ENCODE data around the gene CXCR5.

The CXCR5 gene

GRCh38 chr11:118933486-118933885 lies 49.8 kb downstream of the CXCR5 start:
- DNase-seq: no peak
- no CpG with 5 or more reads among the region's 4 CpGs for WGBS (ENCODE audit: extremely low coverage, insufficient coverage, low lambda C conversion rate)

DNA sequence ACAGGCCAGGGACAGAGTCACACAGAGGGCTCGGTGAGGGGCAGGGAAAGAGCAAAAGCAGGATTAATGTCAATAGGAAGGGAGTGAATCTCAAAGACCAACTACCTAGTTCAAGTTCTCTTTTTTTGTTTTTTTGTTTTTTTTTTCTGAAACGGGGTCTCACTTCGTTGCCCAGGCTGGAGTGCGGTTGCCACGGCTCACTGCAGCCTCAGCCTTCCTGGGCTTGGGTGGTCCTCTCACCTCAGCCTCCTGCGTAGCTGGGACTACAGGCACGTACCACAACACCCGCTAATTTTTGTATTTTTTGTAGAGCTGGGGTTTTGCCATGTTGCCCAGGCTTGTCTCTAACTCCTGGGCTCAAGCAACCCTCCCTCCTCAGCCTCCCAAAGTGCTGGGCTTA lies 51.7 kb downstream of the CXCR5 start:
- Histone ChIP-seq H4K8ac (ENCODE audit: low read depth, low read length) (no peak overlapping the region), H4K5ac (ENCODE audit: low read length) (no peak overlapping the region), H3K4me3 (ENCODE audit: low read length) (no peak overlapping the region), H3K9ac (ENCODE audit: low read length) (no peak overlapping the region), H3K4ac (ENCODE audit: low read depth, low read length) (no peak overlapping the region), H3K4me1 (ENCODE audit: control insufficient read depth, low read depth, low read length) (peaks cover 9% of the 10 kb centered on the region), H2AK5ac (ENCODE audit: low read length) (no peak overlapping the region), H3K79me1 (ENCODE audit: low read length) (no peaks in the 10 kb centered on the region), H3K18ac (ENCODE audit: low read length) (no peak overlapping the region), H3K27me3 (ENCODE audit: insufficient read depth, low read length, poor library complexity) (no peaks in the 10 kb centered on the region), H3K27ac (ENCODE audit: low read depth, low read length) (no peak overlapping the region), H3K56ac (ENCODE audit: low read length) (no peak overlapping the region), H2BK15ac (replicated peaks; ENCODE audit: low read depth) (no peak overlapping the region), H3K36me3 (ENCODE audit: control insufficient read depth, insufficient read depth, low read length) (no peaks in the 10 kb centered on the region), H3K4me2 (ENCODE audit: low read length) (no peak overlapping the region), H2BK120ac (ENCODE audit: low read depth, low read length) (no peak overlapping the region), H3K23ac (ENCODE audit: low read length) (no peak overlapping the region), H3K79me2 (ENCODE audit: control insufficient read depth, insufficient read depth, low read length) (no peaks in the 10 kb centered on the region), H2BK5ac (ENCODE audit: low read length) (no peak overlapping the region)
- no peak for DNase-seq
- no CpG with 5 or more reads among the region's 8 CpGs for WGBS (ENCODE audit: extremely low coverage, insufficient coverage, low lambda C conversion rate)

More at GRCh38 chr11:118933486-118933885, 49.8 kb downstream of the CXCR5 start:
- H2BK15ac ChIP-seq (replicated peaks; ENCODE audit: low read depth): no peak overlapping the region
- H3K27me3 ChIP-seq (ENCODE audit: insufficient read depth, low read length, poor library complexity): no peaks in the 10 kb centered on the region
- H3K79me2 ChIP-seq (ENCODE audit: control insufficient read depth, insufficient read depth, low read length): no peaks in the 10 kb centered on the region
- no peak overlapping the region for H3K9ac ChIP-seq (ENCODE audit: low read length)
- no peak overlapping the region for H3K4me3 ChIP-seq (ENCODE audit: low read length)
- H3K18ac ChIP-seq (ENCODE audit: low read length): no peak overlapping the region
- no peak overlapping the region for H3K56ac ChIP-seq (ENCODE audit: low read length)
- no peak overlapping the region for H3K4me2 ChIP-seq (ENCODE audit: low read length)
- no peak overlapping the region for H2BK5ac ChIP-seq (ENCODE audit: low read length)
- H3K79me1 ChIP-seq (ENCODE audit: low read length): no peaks in the 10 kb centered on the region
- H3K27ac ChIP-seq (ENCODE audit: low read depth, low read length): no peak overlapping the region
- no peak overlapping the region for H3K4ac ChIP-seq (ENCODE audit: low read depth, low read length)
- H4K8ac ChIP-seq (ENCODE audit: low read depth, low read length): no peak overlapping the region
- no peak overlapping the region for H2BK120ac ChIP-seq (ENCODE audit: low read depth, low read length)
- no peaks in the 10 kb centered on the region for H3K36me3 ChIP-seq (ENCODE audit: control insufficient read depth, insufficient read depth, low read length)
- no peak overlapping the region for H3K23ac ChIP-seq (ENCODE audit: low read length)
- peaks cover 3% of the 10 kb centered on the region for H3K4me1 ChIP-seq (ENCODE audit: control insufficient read depth, low read depth, low read length)
- no peak overlapping the region for H2AK5ac ChIP-seq (ENCODE audit: low read length)
- H4K5ac ChIP-seq (ENCODE audit: low read length): no peak overlapping the region

DNA sequence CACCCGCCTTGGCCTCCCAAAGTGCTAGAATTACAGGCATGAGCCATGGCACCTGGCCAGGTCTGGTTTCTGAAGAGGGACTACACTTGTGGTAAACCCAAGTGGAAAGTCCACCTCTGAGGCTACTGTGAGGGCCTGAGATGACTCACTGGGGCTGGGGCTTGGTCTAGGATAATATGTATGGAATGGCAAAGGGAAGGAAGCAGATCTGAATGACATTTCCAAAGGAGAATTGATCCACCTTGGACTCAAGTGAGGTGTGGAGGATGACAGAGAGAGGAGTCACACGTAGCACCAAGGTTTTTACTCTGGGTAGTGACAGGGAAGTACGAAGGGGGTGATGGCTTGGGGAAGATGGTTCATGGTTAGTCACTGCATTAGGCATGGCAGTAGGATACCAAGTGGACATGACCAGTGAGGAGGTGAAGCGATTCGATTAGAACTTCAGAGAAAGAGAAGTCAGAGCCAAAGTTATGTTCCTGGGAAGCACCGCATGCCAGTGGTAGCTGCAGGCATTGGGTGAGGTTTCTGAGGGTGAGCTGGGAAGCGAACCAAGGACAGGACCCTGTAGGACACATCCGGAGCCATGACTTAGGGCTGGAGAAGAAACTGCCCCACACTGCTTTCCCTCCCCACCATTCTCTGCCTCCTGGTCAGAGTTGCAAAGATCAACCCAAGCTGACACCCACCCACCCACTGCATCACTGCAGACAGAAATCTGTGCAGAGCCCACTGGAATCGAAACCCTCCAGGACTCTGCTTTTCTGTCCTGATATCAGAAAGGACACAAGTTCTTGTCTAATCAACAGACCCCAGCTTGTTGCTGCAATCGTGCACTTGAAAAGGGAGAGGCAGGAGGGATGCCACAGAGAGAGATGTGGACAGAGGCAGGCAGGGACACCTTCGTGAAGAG lies 55.1 kb downstream of the CXCR5 start:
- Histone ChIP-seq H3K27me3 (ENCODE audit: insufficient read depth, low read length, poor library complexity) (no peaks in the 10 kb centered on the region), H4K8ac (ENCODE audit: low read depth, low read length) (no peak overlapping the region), H3K9ac (ENCODE audit: low read length) (no peak overlapping the region), H2BK5ac (ENCODE audit: low read length) (no peak overlapping the region), H3K36me3 (ENCODE audit: control insufficient read depth, insufficient read depth, low read length) (no peaks in the 10 kb centered on the region), H3K18ac (ENCODE audit: low read length) (no peak overlapping the region), H3K27ac (ENCODE audit: low read depth, low read length) (no peak overlapping the region), H3K4me1 (ENCODE audit: control insufficient read depth, low read depth, low read length) (peaks cover 11% of the 10 kb centered on the region), H2BK120ac (ENCODE audit: low read depth, low read length) (no peak overlapping the region), H3K79me1 (ENCODE audit: low read length) (no peaks in the 10 kb centered on the region), H3K56ac (ENCODE audit: low read length) (no peak overlapping the region), H2AK5ac (ENCODE audit: low read length) (no peak overlapping the region), H3K4ac (ENCODE audit: low read depth, low read length) (no peak overlapping the region), H3K4me3 (ENCODE audit: low read length) (no peak overlapping the region), H2BK15ac (replicated peaks; ENCODE audit: low read depth) (no peak overlapping the region), H3K4me2 (ENCODE audit: low read length) (no peak overlapping the region), H3K23ac (ENCODE audit: low read length) (no peak overlapping the region), H4K5ac (ENCODE audit: low read length) (no peak overlapping the region), H3K79me2 (ENCODE audit: control insufficient read depth, insufficient read depth, low read length) (no peaks in the 10 kb centered on the region)
- no CpG with 5 or more reads among the region's 11 CpGs for WGBS (ENCODE audit: extremely low coverage, insufficient coverage, low lambda C conversion rate)
- no peak for DNase-seq

GRCh38 chr11:118939404-118939915 lies 55.8 kb downstream of the CXCR5 start:
- H3K27me3 ChIP-seq (ENCODE audit: insufficient read depth, low read length, poor library complexity): no peaks in the 10 kb centered on the region
- peaks cover 11% of the 10 kb centered on the region for H3K4me1 ChIP-seq (ENCODE audit: control insufficient read depth, low read depth, low read length)
- no CpG with 5 or more reads among the region's 8 CpGs for WGBS (ENCODE audit: extremely low coverage, insufficient coverage, low lambda C conversion rate)
- DNase-seq: no peak
- no peak overlapping the region for H2BK120ac ChIP-seq (ENCODE audit: low read depth, low read length)
- H4K5ac ChIP-seq (ENCODE audit: low read length): no peak overlapping the region
- no peak overlapping the region for H4K8ac ChIP-seq (ENCODE audit: low read depth, low read length)
- H3K4me3 ChIP-seq (ENCODE audit: low read length): no peak overlapping the region
- H3K56ac ChIP-seq (ENCODE audit: low read length): peak overlapping the region; percentile 66
- no peak overlapping the region for H2BK15ac ChIP-seq (replicated peaks; ENCODE audit: low read depth)
- H2BK5ac ChIP-seq (ENCODE audit: low read length): no peak overlapping the region
- no peaks in the 10 kb centered on the region for H3K36me3 ChIP-seq (ENCODE audit: control insufficient read depth, insufficient read depth, low read length)
- no peaks in the 10 kb centered on the region for H3K79me1 ChIP-seq (ENCODE audit: low read length)
- H2AK5ac ChIP-seq (ENCODE audit: low read length): no peak overlapping the region
- H3K27ac ChIP-seq (ENCODE audit: low read depth, low read length): no peak overlapping the region
- H3K23ac ChIP-seq (ENCODE audit: low read length): no peak overlapping the region
- H3K4me2 ChIP-seq (ENCODE audit: low read length): no peak overlapping the region
- peak overlapping the region; percentile 13 for H3K18ac ChIP-seq (ENCODE audit: low read length)
- H3K4ac ChIP-seq (ENCODE audit: low read depth, low read length): no peak overlapping the region
- no peak overlapping the region for H3K9ac ChIP-seq (ENCODE audit: low read length)
- no peaks in the 10 kb centered on the region for H3K79me2 ChIP-seq (ENCODE audit: control insufficient read depth, insufficient read depth, low read length)

DNA sequence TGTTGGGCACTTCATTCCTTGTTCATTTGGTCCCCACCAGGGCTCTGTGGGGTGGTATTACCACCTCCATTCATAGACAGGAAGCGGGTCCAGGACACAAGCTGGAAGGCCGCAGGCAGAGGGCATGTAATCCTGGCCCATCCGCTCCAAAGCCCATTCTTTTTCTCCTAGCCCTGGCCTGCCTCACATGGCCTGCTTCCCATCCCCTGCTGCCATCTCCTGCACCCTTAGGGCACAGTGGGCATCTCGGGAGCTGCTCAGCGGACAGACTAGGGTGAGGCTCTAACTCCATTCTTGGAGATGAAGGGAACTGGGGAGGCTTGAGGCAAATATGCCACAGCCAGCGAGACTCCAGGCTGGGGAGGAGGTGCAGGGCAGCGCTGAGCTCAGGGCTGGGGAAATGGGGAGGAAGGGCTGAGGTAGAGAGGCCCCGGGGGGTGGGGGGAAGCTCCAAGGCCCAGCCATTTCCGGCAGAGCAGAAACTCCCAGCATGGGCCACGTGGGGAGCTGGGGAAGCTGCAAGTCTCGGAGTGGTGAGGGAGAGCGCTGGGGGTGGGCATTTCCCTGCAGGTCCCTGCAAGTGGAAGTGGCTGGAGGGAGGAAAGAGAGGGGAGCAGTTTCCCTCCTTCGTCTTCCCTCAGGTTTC lies 56.4 kb downstream of the CXCR5 start:
- Histone ChIP-seq H3K27ac (ENCODE audit: low read depth, low read length) (no peak overlapping the region), H2BK5ac (ENCODE audit: low read length) (peak overlapping the region; percentile 26), H3K4me2 (ENCODE audit: low read length) (no peak overlapping the region), H3K27me3 (ENCODE audit: insufficient read depth, low read length, poor library complexity) (no peaks in the 10 kb centered on the region), H2BK120ac (ENCODE audit: low read depth, low read length) (no peak overlapping the region), H3K79me2 (ENCODE audit: control insufficient read depth, insufficient read depth, low read length) (no peaks in the 10 kb centered on the region), H2BK15ac (replicated peaks; ENCODE audit: low read depth) (no peak overlapping the region), H2AK5ac (ENCODE audit: low read length) (no peak overlapping the region), H3K23ac (ENCODE audit: low read length) (no peak overlapping the region), H3K9ac (ENCODE audit: low read length) (peak overlapping the region; percentile 41), H3K4ac (ENCODE audit: low read depth, low read length) (no peak overlapping the region), H3K4me1 (ENCODE audit: control insufficient read depth, low read depth, low read length) (peaks cover 11% of the 10 kb centered on the region), H3K56ac (ENCODE audit: low read length) (peak overlapping the region; percentile 66), H3K18ac (ENCODE audit: low read length) (peak overlapping the region; percentile 16), H3K36me3 (ENCODE audit: control insufficient read depth, insufficient read depth, low read length) (no peaks in the 10 kb centered on the region), H4K5ac (ENCODE audit: low read length) (no peak overlapping the region), H4K8ac (ENCODE audit: low read depth, low read length) (no peak overlapping the region), H3K79me1 (ENCODE audit: low read length) (no peaks in the 10 kb centered on the region), H3K4me3 (ENCODE audit: low read length) (no peak overlapping the region)
- WGBS (ENCODE audit: extremely low coverage, insufficient coverage, low lambda C conversion rate): no CpG with 5 or more reads among the region's 13 CpGs
- peak; percentile 85 for DNase-seq

Data from mesendoderm (in vitro differentiated cells).